Sigmoid colon (tissue), 7 donors: Measurements from ENCODE around the gene CSH2. TPM values are rescaled to one million over a fixed set of nuclear protein-coding genes. Genes with fewer than 3 reads are reported as not detected.
"Not testable (repeated sequence)": the region's sequence is repeated elsewhere in the genome, so short reads cannot be mapped to it uniquely, and the experiment has no call there.

Experiments
- DNase-seq: peaks from one replicate; pipeline ENCODE4 v3.0.0-alpha.2; 2019
- H3K27ac ChIP-seq, 4 donors: fragments of 200-600 bp; sonication (generic); one replicate each; pipeline ENCODE4 v1.5.1; 2016 to 2019; ENCODE audit warnings: mild to moderate bottlenecking in 1 of 4
- H3K27me3 ChIP-seq, 3 donors: fragments of 200-600 bp; sonication (generic); one replicate each; pipeline ENCODE4 v1.5.1; 2019; ENCODE audit warnings: mild to moderate bottlenecking in 1 of 3
- H3K36me3 ChIP-seq, 4 donors: fragments of 200-600 bp; sonication (generic); one replicate each; pipeline ENCODE4 v1.5.1; 2016 to 2019
- H3K4me1 ChIP-seq, 4 donors: fragments of 200-600 bp; sonication (generic); one replicate each; pipeline ENCODE4 v1.5.1; 2017 to 2019
- H3K4me3 ChIP-seq, 4 donors: fragments of 200-600 bp; sonication (generic); one replicate each; pipeline ENCODE4 v1.5.1; 2017 to 2019; ENCODE audit warnings: mild to moderate bottlenecking in 2 of 4, moderate library complexity in 1 of 4
- H3K9me3 ChIP-seq, 4 donors: fragments of 200-600 bp in 3 of 4; sonication (generic) in 3 of 4; one replicate each; pipeline versions ENCODE4 v1.5.1 to v1.6.1; 2013 to 2019
- CTCF ChIP-seq, 4 experiments: fragments of 450-650 bp in 3 of 4; fragments of 200-600 bp in 1 of 4; IDR thresholded peaks; one replicate each; pipeline ENCODE4 v1.5.1; 2016 to 2019; ENCODE audit warnings: antibody characterized with exemption in 4 of 4, mild to moderate bottlenecking in 3 of 4, moderate library complexity in 2 of 4
- EP300 ChIP-seq, 4 donors: sonication (generic); formaldehyde crosslinking; IDR thresholded peaks; one replicate each; pipeline ENCODE4 v1.6.1; 2017; ENCODE audit warnings: antibody characterized with exemption in 4 of 4
- POLR2A ChIP-seq, 2 donors: fragments of 450-650 bp; IDR thresholded peaks; one replicate each; pipeline ENCODE4 v1.6.1; 2016; ENCODE audit warnings: antibody characterized with exemption in 2 of 2, mild to moderate bottlenecking in 2 of 2, moderate library complexity in 2 of 2
- POLR2AphosphoS5 ChIP-seq, 4 donors: sonication (generic); formaldehyde crosslinking; IDR thresholded peaks; one replicate each; pipeline ENCODE4 v1.6.1; 2017; ENCODE audit warnings: antibody characterized with exemption in 4 of 4
- WGBS, 2 donors: extraction: QIAGEN DNeasy Blood & Tissue Kit; methylation state at CpG; one replicate each; pipeline ENCODE4 v1.1.7; 2013; 5-methylcytosine and 5-hydroxymethylcytosine counted together
- intact Hi-C: fragments of 100-400 bp; cut with DNase I; formaldehyde crosslinking; loops from one replicate; pipeline ENCODE4 v1.15.1; 2023
- polyA plus RNA-seq, 3 donors: library from polyadenylated mRNA; stranded (reverse); fragments of 200-250 nt; gene quantifications; one replicate each; pipeline ENCODE4 v1.2.3, GENCODE V29; 2013
- total RNA-seq, 4 donors: library from RNA; depleted of rRNA; stranded (reverse); fragments of >200 nt; gene quantifications; one replicate each; pipeline ENCODE4 v1.1.0, GENCODE V29; 2016
- donor health status: healthy with polysubstance abuse.
- donor health status: Bipolar disorder and iron deficiency.
- donor health status: healthy.

CSH2 gene
- total and polyA plus RNA-seq, 7 donors: not detected

GRCh38 chr17:63843910-63844677 is 29.4 kb downstream of the CSH2 start:
- peak; percentile 80 for DNase-seq
- H3K27me3 ChIP-seq: no peaks in the 10 kb centered on the region
- 73 to 80% methylated on average over 9 of the region's 9 CpGs for WGBS, 2 donors
- no peaks in the 10 kb centered on the region for H3K9me3 ChIP-seq
- no peaks in the 10 kb centered on the region for H3K36me3 ChIP-seq
- peaks cover 3 to 69% (median 51%) of the 10 kb centered on the region in 4 donors for H3K4me1 ChIP-seq
- peak overlapping the region in 3 of 4 donors; percentile 91 to 95 (median 91) for H3K4me3 ChIP-seq
- peak overlapping the region; percentile 93 to 99 (median 96) for H3K27ac ChIP-seq
- intact Hi-C loops: loop anchor here (2.0 kb wide), 1 partner anchor 69 kb away; the partner anchor contains the start of gene DDX42
- TF ChIP-seq CTCF (IDR thresholded peaks at IDR 0.05) (no peak), EP300 (IDR thresholded peaks at IDR 0.05) (peak in 3 of 4 donors; percentile 19 to 90 (median 55)), POLR2A (IDR thresholded peaks at IDR 0.05) (no peak), POLR2AphosphoS5 (IDR thresholded peaks at IDR 0.05) (peak; percentile 75 to 91 (median 82))

DNA sequence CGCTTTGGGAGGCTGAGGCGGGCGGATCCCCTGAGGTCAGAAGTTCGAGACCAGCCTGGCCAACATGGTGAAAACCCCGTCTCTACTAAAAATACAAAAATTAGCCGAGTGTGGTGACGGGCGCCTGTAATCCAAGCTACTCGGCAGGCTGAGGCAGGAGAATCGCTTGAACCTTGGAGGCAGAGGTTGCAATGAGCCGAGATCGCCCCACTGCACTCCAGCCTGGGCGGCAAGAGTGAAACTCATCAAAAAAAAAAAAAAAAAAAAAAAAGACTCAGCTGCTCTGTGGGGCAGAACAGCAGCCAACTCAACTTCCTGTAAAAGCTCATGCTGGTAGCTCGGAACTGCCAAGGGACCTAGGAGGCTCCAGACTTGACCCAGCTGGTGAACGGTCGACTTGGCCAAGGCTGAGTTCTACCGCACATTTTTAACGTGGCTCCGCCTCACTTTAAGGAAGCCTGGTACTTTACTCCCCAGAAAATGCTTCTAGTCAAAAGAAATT is 30.0 kb downstream of the CSH2 start:
- not testable (repeated sequence) for H3K36me3 ChIP-seq, H3K27me3 ChIP-seq, H3K9me3 ChIP-seq
- H3K27ac ChIP-seq: peak overlapping the region; percentile 93 to 99 (median 96)
- H3K4me1 ChIP-seq: peaks cover 3 to 71% (median 53%) of the 10 kb centered on the region in 4 donors
- H3K4me3 ChIP-seq: peak overlapping the region; percentile 71 to 95 (median 91)
- WGBS, 2 donors: 6 to 7% methylated on average over 19 of the region's 19 CpGs
- peak; percentile 89 for DNase-seq
- intact Hi-C loops: loop anchor here (2.0 kb wide), 1 partner anchor 69 kb away; the partner anchor contains the start of gene DDX42

DNA sequence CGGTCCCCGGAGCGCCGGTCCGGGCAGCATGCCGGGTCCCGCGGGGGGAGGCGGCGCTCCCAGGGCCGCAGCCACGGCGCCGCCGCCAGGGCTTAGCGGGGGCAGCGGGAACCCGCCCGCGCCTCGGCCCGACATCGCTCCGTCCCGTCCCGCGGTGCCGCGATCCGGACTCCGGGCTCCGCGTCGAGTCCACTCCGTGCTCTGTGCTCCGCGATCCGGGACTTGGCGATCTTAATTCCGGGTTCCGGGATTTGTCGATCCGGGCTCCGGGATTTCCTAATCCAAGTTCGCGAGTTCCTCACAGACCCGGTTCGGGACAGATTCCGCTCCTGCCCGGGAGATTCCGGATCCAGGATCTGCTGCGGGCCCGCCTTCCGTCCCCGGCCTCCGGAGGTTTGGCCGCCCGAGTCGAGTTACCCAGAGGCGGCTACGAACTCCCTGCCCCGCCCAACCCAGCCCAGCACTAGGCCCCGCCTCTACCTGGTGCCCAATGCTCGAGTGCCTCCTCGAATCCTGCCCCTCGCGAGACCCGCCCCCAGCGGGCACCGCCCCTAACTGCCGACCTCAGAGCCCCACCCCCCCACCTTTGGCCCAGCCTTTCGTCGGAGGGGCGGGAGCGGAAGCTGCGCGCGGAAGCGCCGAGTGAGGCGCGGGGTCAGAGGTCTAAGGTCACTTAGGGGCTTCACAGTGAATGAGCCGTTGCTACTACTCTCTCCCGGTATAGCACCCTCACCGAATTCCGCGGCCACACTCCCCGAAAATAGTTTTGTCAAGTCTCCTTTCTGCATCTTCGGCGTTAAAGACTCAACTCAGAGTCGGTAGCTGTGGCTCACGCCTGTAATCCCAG is 30.7 kb downstream of the CSH2 start, which contains the start of gene SMARCD2:
SMARCD2 (minus strand) TSS at position 146 of the 847 bp plus-strand sequence; CDS start at position 135, 11 bp downstream.
- peak; percentile 99 for DNase-seq
- no peaks in the 10 kb centered on the region for H3K9me3 ChIP-seq
- no peaks in the 10 kb centered on the region for H3K27me3 ChIP-seq
- H3K27ac ChIP-seq: peak within 1 kb of the TSS; percentile 93 to 99 (median 96)
- TF ChIP-seq POLR2AphosphoS5 (IDR thresholded peaks at IDR 0.05) (peak; percentile 48 to 90 (median 77)), POLR2A (IDR thresholded peaks at IDR 0.05) (peak; percentile 33 to 44), EP300 (IDR thresholded peaks at IDR 0.05) (peak in 2 of 4 donors; percentile 48 to 58), CTCF (IDR thresholded peaks at IDR 0.05) (no peak)
- WGBS, 2 donors: 0 to 1% methylated on average over 92 of the region's 92 CpGs
- peaks cover 3 to 71% (median 57%) of the 10 kb centered on the region in 4 donors for H3K4me1 ChIP-seq
- peak within 1 kb of the TSS; percentile 71 to 95 (median 91) for H3K4me3 ChIP-seq
- H3K36me3 ChIP-seq: no peaks in the 10 kb centered on the region
- intact Hi-C loops: loop anchor here (1.0 to 2.0 kb wide), 2 partner anchors 15 to 68 kb away; partner anchors contain the start of genes DDX42, FTSJ3 and PSMC5

GRCh38 chr17:63842173-63842539 is 31.3 kb downstream of the CSH2 start:
- peak overlapping the region; percentile 93 to 99 (median 96) for H3K27ac ChIP-seq
- peaks cover 3 to 71% (median 61%) of the 10 kb centered on the region in 4 donors for H3K4me1 ChIP-seq
- intact Hi-C loops: loop anchor here (1.0 to 2.0 kb wide), 2 partner anchors 15 to 67 kb away; partner anchors contain the start of genes DDX42, FTSJ3 and PSMC5
- 0% methylated on average over 36 of the region's 36 CpGs for WGBS, 2 donors
- peak overlapping the region; percentile 71 to 95 (median 91) for H3K4me3 ChIP-seq
- peaks cover 0 to 3% (median under 1%) of the 10 kb centered on the region in 4 donors for H3K36me3 ChIP-seq
- H3K9me3 ChIP-seq: no peaks in the 10 kb centered on the region
- peak; percentile 77 for DNase-seq
- no peaks in the 10 kb centered on the region for H3K27me3 ChIP-seq
- TF ChIP-seq POLR2AphosphoS5 (IDR thresholded peaks at IDR 0.05) (no peak), EP300 (IDR thresholded peaks at IDR 0.05) (no peak), POLR2A (IDR thresholded peaks at IDR 0.05) (no peak), CTCF (IDR thresholded peaks at IDR 0.05) (no peak)
